KOPT-K1 (cell line): ENCODE results near the gene ALDH1A2.
"Not testable (repeated sequence)": the region's sequence is repeated elsewhere in the genome, so short reads cannot be mapped to it uniquely, and the experiment has no call there.

Experiments used
- H3K27ac ChIP-seq: fragments of 200-600 bp; sonication (generic); 2 replicates; pipeline ENCODE4 v1.5.1; 2016; ENCODE audit warnings: antibody characterized with exemption, mild to moderate bottlenecking, low read depth, low read length; ENCODE audit not compliant: poor library complexity, severe bottlenecking
- H3K36me3 ChIP-seq: fragments of 200-600 bp; sonication (generic); 2 replicates; pipeline ENCODE4 v1.5.1; 2017; ENCODE audit warnings: antibody characterized with exemption, mild to moderate bottlenecking, low read length, moderate library complexity; ENCODE audit not compliant: insufficient read depth
- H3K9me3 ChIP-seq: fragments of 200-600 bp; sonication (generic); 2 replicates; pipeline ENCODE4 v1.5.1; 2017; ENCODE audit warnings: antibody characterized with exemption, low read length, mild to moderate bottlenecking; ENCODE audit not compliant: insufficient read depth, poor library complexity, severe bottlenecking

Gene ALDH1A2

DNA sequence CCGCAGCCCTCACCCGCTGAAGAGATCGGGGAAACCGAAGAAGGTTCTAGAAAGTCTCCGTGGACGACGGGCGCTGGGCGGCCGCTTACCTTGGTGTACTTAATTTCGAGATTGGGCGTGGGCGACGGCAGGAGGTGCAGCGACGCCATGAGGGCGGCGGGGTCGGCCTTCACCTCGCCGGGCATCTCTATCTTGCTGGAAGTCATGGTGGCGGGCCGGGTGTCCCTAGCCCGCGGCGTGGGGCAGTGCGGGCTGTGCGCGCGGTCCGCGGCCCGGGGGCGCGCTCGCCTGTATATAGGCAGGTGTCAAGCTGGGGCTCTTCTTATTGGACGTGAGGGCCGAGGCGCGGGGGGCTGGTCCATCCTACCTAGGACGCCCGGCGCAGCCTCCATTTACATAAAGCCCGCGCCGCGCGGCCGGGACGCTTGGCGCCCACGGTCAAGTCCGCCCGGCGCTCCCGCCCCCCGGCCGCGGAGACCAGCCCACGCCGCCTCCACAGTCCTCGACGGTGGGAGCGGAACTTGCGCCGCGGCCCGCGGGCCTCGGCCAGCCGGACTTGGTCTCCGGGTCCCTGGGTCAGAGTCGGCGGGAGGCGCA, at the start of gene ALDH1A2:
Gene ALDH1A2, minus strand, starts transcription at position 267 of the 597 bp plus-strand sequence. Its CDS starts 61 bp downstream, at position 206.
- Histone ChIP-seq H3K27ac (no peak within 1 kb of the TSS), H3K36me3 (no peaks in the 10 kb centered on the region)

DNA sequence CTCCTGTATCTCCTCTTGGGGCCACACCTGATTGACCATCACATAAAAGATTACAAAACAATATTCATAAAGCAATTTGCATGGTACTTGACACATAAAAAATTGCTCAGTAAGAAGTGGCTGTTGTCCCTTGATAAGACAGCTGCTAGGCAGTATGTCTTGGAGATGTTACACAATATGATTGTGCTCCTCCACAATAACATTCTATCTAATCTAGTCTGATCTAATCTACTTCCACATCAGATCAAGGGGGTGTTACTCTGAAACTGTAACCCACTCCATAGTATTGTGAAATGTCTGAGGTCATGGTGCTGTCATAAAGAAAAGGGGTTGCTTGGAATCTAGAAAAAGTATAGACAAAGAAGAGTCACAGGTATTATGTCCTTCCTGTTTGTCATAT, 49.3 kb upstream of the ALDH1A2 start:
- Histone ChIP-seq H3K36me3 (no peaks in the 10 kb centered on the region), H3K27ac (no peak overlapping the region), H3K9me3 (no peaks in the 10 kb centered on the region)

More for the DNA sequence above, at the start of gene ALDH1A2:
- peaks cover 13% of the 10 kb centered on the region for H3K9me3 ChIP-seq

DNA sequence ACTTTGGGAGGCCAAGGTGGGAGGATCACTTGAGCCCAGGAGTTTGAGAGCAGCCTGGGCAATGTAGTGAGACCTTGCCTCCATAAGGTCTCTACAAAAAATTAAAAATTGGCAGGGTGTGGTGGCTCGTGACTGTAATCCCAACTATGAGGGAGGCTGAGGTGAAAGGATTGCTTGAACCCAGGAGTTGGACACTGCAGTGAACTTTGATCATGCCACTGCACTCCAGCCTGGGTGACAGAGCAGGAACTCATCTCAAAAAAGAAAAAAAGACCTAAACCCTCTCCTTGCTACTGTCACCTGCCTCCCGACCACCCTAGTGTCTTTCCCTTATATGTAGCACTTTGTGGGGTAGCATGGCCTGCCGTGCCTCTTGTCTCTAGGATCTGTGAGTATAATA, 48.9 kb upstream of the ALDH1A2 start:
- Histone ChIP-seq H3K27ac (no peak overlapping the region), H3K9me3 (no peaks in the 10 kb centered on the region), H3K36me3 (no peaks in the 10 kb centered on the region)

DNA sequence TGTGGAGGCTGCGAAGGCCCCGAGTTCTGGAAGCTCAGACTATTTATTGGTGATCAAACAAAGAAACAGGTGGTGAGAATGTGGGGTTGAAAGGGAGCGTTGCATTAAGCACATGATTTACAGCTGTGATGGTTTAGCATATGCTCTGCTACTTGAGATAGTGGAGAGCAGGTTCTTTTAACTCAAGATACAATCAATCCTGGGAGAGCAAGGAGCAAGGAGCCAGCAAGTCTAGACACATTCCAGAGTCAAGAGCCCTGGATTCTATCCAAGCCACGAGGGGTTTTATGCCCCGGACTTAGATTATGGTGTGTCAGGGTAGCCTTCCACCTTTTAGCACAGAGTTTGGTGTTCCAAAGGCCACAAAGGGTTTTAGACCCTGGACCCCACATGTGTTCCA, 47.8 kb upstream of the ALDH1A2 start:
- not testable (repeated sequence) for H3K36me3 ChIP-seq, H3K9me3 ChIP-seq, H3K27ac ChIP-seq

DNA sequence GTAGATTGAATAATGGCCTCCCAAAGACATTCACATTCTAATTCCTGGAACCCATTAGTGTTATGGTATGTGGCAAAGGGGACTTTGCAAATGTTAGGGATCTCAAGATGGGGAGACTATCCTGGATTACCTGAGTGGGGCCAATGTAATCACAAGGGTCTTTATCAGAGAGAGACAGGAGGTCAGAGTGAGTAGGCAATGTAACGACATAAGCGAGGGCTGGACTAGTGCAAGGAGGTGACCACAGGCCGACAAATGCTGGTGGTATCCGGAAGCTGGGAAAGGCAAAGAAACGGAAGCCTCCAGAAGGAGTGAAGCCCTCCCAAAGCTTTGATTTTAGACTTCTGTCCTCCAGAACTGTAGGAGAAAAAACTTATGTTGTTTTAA, 46.2 kb upstream of the ALDH1A2 start:
- Histone ChIP-seq H3K27ac (no peak overlapping the region), H3K36me3 (no peaks in the 10 kb centered on the region), H3K9me3 (no peaks in the 10 kb centered on the region)

- no peak overlapping the region for H3K27ac ChIP-seq
- H3K36me3 ChIP-seq = no peaks in the 10 kb centered on the region
- no peaks in the 10 kb centered on the region for H3K9me3 ChIP-seq
Observed at GRCh38 chr15:58110999-58111717, 45.6 kb upstream of the ALDH1A2 start.

GRCh38 chr15:58109419-58109818, 43.9 kb upstream of the ALDH1A2 start:
- Histone ChIP-seq H3K27ac (no peak overlapping the region), H3K36me3 (no peaks in the 10 kb centered on the region), H3K9me3 (no peaks in the 10 kb centered on the region)

DNA sequence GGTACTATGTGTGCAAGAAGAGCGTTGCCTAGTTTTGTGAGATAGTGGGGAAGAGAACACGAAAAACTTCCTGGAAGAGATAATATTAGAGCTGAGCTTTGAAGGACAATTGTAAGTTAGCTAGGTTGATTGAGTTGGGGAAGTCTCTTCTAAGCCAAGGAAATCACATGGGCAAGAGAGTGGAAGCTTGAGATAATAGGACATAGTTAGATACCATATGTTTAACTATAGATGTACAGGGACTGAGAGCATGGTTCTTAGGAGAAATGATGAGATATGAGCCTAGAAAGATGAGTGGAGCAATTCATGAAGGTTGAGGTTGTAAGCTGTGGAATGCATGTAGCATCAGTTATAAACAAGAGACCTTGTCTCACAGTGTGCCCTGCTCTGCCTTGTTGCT, 42.6 kb upstream of the ALDH1A2 start:
- Histone ChIP-seq H3K27ac (no peak overlapping the region), H3K9me3 (no peaks in the 10 kb centered on the region), H3K36me3 (no peaks in the 10 kb centered on the region)

DNA sequence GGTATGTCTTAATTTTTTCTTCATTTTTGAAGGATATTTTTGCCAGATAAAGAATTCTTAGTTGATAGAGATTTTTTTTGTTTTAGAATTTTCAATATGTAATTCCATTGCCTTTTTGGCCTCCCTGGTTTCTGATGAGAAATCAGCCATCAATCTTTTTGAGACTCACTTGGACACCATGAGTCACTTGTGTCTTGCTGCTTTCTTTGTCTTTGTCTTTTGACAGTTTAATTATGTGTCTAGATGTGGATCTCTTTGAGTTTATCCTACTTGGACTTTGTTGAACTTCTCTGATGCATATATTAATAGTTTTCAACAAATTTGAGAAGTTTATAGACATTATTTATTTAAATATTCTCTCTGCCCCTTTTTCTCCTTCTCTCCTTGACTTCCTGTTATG, 38.0 kb upstream of the ALDH1A2 start:
- Histone ChIP-seq H3K27ac (no peak overlapping the region), H3K9me3 (no peaks in the 10 kb centered on the region), H3K36me3 (no peaks in the 10 kb centered on the region)

GRCh38 chr15:58096529-58097084, 31.1 kb upstream of the ALDH1A2 start:
- H3K27ac ChIP-seq = no peak overlapping the region
- no peaks in the 10 kb centered on the region for H3K36me3 ChIP-seq
- no peaks in the 10 kb centered on the region for H3K9me3 ChIP-seq

GRCh38 chr15:58095415-58095814, 29.9 kb upstream of the ALDH1A2 start:
- no peak overlapping the region for H3K27ac ChIP-seq
- no peaks in the 10 kb centered on the region for H3K9me3 ChIP-seq
- H3K36me3 ChIP-seq = no peaks in the 10 kb centered on the region

DNA sequence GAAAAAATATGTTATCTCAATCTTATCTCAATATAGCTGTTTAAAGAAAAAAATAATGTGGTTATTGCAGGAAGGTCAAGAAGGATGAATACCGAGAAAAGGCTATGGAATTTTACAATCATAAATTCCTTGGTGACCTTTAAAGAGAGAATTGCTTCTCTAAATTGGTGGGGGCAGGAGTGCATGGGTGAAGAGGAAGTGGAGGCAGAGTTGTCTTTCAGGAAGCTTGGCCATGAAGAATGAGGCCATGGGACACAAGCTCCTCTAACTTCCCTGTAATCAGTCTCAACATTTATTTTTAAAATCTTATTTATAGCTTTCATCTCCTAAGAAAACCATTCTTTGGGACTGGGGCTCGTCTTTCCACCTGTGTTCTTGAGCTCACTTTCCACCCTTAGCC, 22.4 kb upstream of the ALDH1A2 start:
- H3K36me3 ChIP-seq = no peaks in the 10 kb centered on the region
- H3K27ac ChIP-seq = no peak overlapping the region
- no peaks in the 10 kb centered on the region for H3K9me3 ChIP-seq

- Histone ChIP-seq H3K27ac (no peak overlapping the region), H3K9me3 (no peaks in the 10 kb centered on the region), H3K36me3 (no peaks in the 10 kb centered on the region)
Observed at GRCh38 chr15:58086491-58086890, 21.0 kb upstream of the ALDH1A2 start.

DNA sequence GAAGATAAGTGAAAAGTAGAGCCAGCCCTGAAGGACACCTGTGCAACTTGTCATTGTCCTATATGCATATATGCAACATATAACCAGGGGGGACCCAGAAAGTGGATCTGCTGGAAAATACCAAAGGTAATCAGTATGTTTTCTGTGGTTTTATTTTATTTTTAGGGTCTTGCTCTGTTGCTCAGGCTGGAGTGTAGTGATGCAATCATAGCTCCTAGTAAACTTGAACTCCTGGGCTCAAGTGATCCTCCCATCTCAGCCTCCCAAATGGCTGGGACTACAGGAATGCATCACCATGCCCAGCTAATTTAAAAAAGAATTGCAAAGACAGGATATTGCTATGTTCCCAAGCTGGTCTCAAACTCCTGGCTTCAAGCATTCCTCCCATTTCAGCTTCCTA, 18.0 kb upstream of the ALDH1A2 start:
- Histone ChIP-seq H3K27ac (no peak overlapping the region), H3K36me3 (no peaks in the 10 kb centered on the region), H3K9me3 (no peaks in the 10 kb centered on the region)

DNA sequence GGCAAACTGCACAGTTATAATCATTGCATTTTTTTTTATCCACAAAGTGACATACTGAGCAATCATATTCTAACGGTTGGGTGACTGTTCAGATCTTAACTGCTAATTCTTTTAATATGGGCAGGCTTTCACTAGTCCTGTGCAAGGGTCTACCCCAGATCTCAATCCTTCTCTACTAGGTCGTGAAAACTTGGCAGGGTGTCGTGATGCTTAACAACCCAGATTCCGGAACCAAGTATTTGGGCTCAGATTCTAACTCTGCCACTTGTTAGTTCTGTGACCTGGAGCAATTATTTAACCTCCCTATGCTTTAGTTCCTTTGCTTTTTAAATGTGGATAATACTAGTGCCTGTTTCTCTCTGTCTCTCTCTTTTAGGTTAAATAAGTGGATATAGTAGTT, 16.4 kb upstream of the ALDH1A2 start:
- H3K27ac ChIP-seq = no peak overlapping the region
- H3K36me3 ChIP-seq = no peaks in the 10 kb centered on the region
- H3K9me3 ChIP-seq = no peaks in the 10 kb centered on the region

DNA sequence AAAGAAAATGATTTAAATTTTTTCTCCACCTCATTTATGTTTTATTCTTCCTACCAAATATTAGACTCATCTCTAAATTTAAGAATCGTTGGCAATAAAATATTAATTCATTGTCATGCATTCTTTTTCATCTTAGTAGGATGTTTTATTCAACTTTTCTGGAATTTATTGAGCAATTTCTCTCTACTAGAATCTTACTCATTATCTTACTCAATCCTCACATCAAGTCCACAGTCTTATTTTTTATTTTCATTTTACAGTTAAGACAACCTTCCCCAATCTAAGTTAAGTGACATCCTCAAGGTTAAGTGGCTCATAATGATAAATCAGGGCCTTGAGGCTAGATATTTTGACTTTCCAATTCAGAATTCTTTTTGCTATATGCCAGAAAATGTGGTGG, 15.9 kb upstream of the ALDH1A2 start:
- Histone ChIP-seq H3K36me3 (no peaks in the 10 kb centered on the region), H3K9me3 (no peaks in the 10 kb centered on the region), H3K27ac (no peak overlapping the region)
